Measurements from ENCODE around the gene ZBTB17.
A peak's percentile ranks its signal among the peaks of the same experiment; 100 is the strongest.
"Not testable (repeated sequence)": the region's sequence is repeated elsewhere in the genome, so short reads cannot be mapped to it uniquely, and the experiment has no call there.

Gene ZBTB17

GRCh38 chr1:15975805-15976680, at the start of gene ZBTB17:
TSS of gene ZBTB17 (minus strand) at chr1:15976101. CDS start at chr1:15948495, 27,606 bp downstream.
- DNase-seq: peak; percentile 83

GRCh38 chr1:16023050-16023653, 47.3 kb upstream of the ZBTB17 start:
- DNase-seq: no peak

- DNase-seq: no peak
These were observed 46.5 kb upstream of the ZBTB17 start for GRCh38 chr1:16022393-16022792.

- DNase-seq: peak; percentile 83
These were observed 45.8 kb upstream of the ZBTB17 start, which contains the start of gene CLCNKA for GRCh38 chr1:16021681-16022080. TSS of gene CLCNKA (plus strand) at chr1:16022036. CDS start at chr1:16022620, 584 bp downstream.

- not testable (repeated sequence) for DNase-seq
These were observed 45.0 kb upstream of the ZBTB17 start for GRCh38 chr1:16020878-16021277.

GRCh38 chr1:16020325-16020724, 44.4 kb upstream of the ZBTB17 start:
- no peak for DNase-seq

- no peak for DNase-seq
These were observed 43.9 kb upstream of the ZBTB17 start for GRCh38 chr1:16019644-16020277.

- peak; percentile 49 for DNase-seq
These were observed 43.1 kb upstream of the ZBTB17 start for GRCh38 chr1:16018749-16019643.

- no peak for DNase-seq
These were observed 42.4 kb upstream of the ZBTB17 start for GRCh38 chr1:16018308-16018707.

- DNase-seq: no peak
These were observed 41.8 kb upstream of the ZBTB17 start, which contains the start of gene HSPB7 for GRCh38 chr1:16017461-16018303. TSS of gene HSPB7 (minus strand) at chr1:16018043. CDS start at chr1:16017963, 80 bp downstream.

GRCh38 chr1:16017076-16017460, 41.2 kb upstream of the ZBTB17 start:
- no peak for DNase-seq

GRCh38 chr1:16015960-16016901, 40.3 kb upstream of the ZBTB17 start:
- DNase-seq: no peak

- DNase-seq: no peak
These were observed 39.6 kb upstream of the ZBTB17 start for GRCh38 chr1:16015491-16015890.

- DNase-seq: no peak
These were observed 38.9 kb upstream of the ZBTB17 start for GRCh38 chr1:16014509-16015482.

GRCh38 chr1:16013908-16014258, 38.0 kb upstream of the ZBTB17 start:
- DNase-seq: no peak

- DNase-seq: no peak
These were observed 37.5 kb upstream of the ZBTB17 start for GRCh38 chr1:16013220-16013907.

GRCh38 chr1:16012590-16013219, 36.8 kb upstream of the ZBTB17 start:
- peak; percentile 18 for DNase-seq
